Renal cortex interstitium (tissue), 11 donors: Measurements from ENCODE around the gene TMEFF2. TPM values are rescaled to one million over a fixed set of nuclear protein-coding genes. Genes with fewer than 3 reads are reported as not detected.
"Not testable (repeated sequence)": the region's sequence is repeated elsewhere in the genome, so short reads cannot be mapped to it uniquely, and the experiment has no call there.

Experiments used
- DNase-seq, 11 donors: peaks; one replicate each; pipeline ENCODE4 v3.0.0-alpha.2; 2013; ENCODE audit warnings: low read depth in 9 of 11, low spot score in 4 of 11; ENCODE audit errors: extremely low read depth in 1 of 11
- polyA plus RNA-seq, 3 donors: library from polyadenylated mRNA; unstranded; fragments of 120-200 nt; gene quantifications; one replicate each; pipeline ENCODE4 v1.2.1, GENCODE V29; 2013; ENCODE audit not compliant: insufficient read length in 3 of 3

The TMEFF2 gene
- polyA plus RNA-seq, 3 donors = 9.0 to 15.6 (median 10.9) TPM

DNA sequence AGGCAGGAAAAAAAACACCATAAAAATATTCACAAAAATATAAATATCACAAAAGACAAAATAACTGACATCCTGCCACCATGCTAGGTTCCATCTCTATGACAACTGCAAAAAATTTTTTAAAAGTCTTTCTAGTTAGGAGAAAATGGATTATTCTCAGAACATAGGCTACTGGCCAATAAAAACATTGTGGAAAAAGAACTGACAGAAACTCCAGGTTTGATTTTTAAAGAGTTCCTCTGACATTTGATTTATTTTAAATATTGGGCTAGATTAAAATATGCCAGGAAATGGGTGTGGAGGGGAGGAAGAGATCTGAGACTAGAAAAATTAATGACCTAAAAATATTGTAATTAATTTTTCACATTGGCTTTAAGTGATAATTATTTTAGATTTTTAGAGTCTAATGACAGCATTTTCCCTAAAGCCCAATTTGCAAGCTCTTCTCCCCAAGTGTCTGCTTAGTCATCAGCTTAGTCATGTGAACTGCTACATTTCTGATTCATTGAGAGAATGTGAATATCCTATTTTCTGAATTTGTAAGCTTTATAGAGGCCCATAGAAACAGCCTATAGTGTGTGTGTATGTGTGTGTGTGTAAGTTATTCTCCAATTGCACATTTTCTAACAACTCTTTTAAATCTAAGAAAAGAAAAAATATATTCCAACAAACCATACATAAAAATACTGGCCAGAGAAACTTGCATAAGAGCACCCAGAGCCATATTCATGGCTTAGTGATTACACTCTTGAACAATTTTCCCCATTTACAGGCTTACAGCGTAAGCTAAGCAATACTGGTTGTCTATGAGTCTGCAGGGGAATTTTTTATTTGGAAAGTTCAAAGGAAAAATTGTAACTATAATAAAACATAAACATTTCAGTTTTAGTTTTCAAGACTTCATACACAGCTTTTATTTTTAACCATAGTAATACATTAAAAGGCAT is 48.4 kb downstream of the TMEFF2 start:
- no peak for DNase-seq

DNA sequence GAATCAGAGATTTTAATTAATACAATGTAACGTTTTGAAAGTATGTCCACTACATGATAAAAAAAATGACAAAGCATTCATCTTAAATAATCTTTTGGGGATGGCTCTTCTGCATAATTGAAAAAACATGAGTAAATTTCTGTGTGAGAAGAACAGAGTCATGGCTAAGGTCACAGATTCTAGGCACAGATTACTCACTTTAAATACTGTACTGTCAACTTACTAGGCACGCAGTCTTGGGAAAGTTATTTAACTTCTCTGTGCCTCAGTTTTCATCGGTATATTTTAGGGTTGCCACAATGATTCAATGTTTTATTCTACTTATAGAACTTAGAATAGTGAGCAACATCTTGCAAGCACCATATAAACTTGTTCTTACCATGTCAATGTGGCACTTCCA is 49.2 kb downstream of the TMEFF2 start:
- DNase-seq = no peak

DNA sequence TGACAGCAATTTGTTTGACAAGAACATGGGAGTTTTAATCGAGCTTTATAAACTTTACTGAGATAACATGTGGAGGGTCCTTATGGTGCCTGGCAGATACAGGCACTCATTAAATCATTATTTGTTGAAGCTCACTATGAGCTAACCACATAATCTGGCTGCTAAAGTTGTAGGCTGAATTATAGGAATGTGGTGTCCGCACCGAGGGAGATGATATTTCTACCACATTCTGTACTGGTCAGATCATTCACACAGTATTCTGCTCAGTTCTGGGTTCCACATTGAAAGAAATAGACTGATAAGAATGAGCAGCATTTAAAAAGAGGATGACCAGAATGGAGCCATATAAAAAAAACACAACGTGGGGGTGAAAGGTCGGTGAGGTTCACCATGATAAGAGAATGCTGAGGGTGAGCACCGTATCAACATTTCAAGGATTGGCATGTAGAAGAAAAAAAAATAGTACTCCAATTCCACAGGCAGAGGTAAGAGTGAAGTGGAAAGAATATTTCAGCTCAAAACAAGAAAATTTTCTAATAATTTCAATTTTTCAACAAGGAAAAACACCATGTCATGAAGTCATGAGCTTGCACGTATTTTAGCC is 54.4 kb downstream of the TMEFF2 start:
- no peak for DNase-seq

DNA sequence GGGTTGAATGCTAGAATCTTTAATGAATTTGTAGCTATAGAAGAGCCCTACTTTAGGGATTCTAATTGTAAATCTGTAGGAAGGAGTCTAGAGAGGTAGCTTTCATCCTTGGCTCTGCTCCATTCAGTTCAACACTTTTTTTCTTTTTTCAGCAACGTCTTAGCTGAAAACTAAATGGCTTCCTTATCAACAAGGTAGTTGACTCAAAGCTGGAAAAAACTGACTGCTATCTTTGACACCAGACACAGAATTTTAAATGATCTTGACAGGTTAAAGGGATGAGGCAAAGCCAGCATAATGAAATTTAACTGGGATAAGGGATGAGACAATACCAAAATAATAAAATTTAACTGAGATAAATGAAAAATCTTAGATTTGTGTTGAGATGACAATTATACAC is 54.9 kb downstream of the TMEFF2 start:
- no peak for DNase-seq

DNA sequence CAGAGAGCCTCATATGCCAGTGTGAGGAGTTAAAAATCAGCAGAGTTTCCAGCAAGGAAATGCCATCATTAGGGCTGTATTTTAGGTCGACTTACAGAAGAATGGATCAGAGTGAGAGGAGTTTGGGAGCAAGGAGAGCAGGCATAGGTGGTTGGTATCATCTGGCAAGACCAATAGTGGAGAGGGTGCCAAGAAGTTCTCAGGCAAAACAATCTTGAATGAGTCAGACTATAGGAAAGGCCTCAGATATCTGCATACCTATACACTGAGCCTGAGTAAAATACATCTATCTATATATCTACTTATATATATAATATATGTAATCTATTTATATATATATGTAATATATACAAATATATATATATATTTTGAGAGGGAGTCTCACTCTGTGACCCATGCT is 57.3 kb downstream of the TMEFF2 start:
- DNase-seq = no peak

DNA sequence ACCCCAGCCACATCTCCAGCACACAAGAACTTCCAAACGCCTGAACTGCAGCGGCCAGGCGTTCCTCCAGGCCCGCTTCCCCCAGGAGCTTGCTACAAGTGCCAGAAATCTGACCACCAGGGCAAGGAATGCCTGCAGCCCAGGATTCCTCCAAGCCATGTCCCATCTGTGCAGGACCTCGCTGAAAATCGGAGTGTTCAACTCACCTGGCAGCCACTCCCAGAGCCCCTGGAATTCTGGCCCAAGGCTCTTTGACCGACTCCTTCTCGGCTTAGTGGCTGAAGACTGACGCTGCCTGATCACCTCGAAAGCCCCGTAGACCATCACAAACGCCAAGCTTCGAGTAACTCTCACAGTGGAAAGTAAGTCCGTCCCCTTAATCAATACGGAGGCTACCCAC is 62.1 kb downstream of the TMEFF2 start:
- not testable (repeated sequence) for DNase-seq

DNA sequence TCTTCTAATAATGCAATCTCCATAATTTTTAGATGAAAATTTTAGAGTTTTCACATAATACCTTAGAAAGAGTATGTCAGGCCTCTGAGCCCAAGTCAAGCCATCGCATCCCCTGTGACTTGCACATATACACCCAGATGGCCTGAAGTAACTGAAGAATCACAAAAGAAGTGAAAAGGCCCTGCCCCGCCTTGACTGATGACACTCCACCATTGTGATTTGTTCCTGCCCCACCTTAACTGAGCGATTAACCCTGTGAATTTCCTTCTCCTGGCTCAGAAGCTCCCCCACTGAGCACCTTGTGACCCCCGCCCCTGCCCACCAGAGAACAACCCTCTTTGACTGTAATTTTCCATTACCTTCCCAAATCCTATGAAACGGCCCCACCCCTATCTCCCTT is 64.4 kb downstream of the TMEFF2 start:
- DNase-seq = not testable (repeated sequence)

DNA sequence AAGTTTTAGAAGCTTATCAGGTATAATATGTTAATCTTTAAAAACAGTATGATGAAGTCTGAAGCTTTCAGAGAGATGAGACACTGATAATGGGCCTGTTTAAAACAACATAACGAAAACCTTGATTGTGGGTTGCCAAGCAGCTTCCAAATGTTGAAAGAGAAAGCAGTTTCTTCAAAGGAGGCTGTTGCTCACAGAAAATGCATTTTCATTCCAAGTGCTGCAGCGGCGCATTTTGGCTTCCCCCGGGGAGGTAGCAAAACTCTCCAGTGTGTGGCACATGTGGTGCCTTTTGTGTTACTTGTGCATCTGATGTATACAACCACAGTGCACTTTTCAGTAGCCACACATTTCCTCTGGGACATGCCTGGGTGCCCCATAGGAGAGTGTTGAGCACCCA is 66.1 kb downstream of the TMEFF2 start:
- no peak for DNase-seq

DNA sequence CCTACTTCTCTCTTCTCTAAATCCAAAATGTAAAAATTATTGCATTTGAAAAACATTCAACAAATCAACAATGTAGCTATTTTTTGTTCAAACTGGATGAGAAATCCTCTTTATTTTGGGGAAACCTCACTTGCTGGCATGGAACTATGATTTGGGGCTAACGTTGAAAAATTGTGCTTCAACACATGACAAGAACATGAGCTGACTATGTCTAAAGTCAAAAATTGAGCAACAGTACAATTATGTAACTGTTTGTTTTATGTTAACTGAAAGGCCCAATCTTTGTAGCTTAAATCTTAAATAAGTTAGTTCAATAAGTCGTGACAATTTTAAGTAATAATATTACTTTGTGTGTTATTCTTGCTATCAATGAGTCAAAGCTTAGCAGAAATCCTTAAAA is 67.3 kb downstream of the TMEFF2 start:
- no peak for DNase-seq

DNA sequence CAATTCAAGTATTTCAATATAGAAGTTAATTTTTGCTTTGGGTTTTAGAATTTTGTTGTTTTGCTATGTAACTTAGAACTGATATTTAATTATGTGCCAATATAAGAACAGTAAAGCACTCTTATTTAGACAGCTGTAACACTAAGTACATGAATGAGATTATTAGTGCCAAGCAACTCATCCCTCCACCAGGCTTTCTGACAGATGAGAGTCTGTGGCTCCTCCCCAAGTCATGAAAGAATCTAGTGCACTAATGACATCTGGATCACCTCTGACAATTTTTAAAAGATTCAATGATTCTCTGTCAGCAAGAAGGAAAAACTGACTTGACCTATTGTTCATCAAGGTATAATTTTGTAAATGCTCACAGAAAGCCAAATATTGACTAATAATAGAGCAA is 67.8 kb downstream of the TMEFF2 start:
- DNase-seq = no peak

DNA sequence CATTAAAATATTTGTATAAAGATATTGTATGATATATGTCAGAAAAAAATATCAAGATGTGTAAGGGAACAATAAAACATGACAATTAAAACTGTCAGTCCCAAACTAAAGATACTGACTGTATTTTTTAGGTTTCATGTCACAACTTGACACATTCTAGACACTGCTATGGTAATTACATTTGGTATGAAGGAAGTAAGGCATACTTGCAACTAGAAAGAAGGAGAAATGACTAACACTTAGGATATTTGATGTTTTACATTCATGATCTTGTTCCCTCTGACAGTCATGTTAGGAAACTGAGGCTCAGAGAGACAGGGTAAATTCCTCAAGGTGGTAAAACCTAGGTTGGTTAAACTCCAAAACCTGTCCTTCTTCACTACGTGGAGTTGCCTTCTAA is 68.3 kb downstream of the TMEFF2 start:
- no peak for DNase-seq

DNA sequence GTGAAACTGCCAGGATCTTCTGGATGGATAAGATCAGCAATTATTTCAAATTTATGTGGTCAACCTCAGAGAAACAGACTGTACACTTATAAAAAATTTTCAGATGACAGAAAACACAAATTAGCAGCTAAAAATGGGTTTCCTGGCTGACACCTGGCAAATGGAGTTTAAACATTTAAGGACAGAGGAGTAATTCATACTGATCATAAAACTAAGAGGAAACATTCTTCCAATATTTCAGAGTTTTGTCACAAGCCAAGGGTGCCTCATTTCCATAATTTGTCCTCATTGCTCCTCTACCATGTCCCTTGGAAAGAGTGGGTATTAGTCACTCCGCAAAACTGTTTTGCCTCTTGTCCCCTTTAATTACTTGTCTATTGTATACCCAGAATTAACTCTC is 70.2 kb downstream of the TMEFF2 start:
- no peak for DNase-seq

DNA sequence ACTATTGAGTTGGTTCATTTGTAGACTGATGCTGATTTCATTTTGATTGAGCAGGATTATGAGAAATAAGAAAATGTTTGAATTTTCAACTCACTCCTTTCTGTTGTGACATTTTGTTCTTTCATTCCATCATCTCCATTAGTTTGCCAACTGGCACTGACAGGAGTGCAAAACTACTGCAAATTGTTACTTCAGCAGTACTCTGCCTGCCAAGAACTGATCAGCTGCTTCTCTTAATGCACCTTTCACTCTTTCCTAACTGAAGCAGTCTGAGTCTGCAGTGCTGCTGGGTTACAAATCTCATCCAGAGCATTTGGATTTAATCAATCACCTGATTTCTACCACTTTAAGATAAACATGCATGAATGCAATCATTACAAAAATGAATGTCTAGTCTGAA is 70.9 kb downstream of the TMEFF2 start:
- no peak for DNase-seq

DNA sequence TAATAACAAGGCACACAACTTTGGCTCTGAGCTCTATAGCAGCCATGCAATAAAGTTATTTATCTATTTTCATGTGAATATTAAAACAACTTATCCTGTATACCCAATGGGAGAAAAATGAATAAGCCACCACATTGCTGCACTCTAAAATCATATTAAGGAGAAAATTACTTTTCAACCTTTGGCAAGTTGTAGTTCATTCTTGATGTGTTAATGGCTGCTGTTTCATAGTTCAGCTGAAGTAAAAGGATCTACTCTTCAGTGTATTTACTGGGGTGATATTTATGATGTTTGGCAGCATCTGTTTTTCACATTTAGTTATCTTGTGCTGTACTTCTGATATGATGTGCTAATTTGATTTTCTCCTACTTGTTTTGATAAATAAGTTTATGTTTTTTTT is 71.8 kb downstream of the TMEFF2 start:
- no peak for DNase-seq

DNA sequence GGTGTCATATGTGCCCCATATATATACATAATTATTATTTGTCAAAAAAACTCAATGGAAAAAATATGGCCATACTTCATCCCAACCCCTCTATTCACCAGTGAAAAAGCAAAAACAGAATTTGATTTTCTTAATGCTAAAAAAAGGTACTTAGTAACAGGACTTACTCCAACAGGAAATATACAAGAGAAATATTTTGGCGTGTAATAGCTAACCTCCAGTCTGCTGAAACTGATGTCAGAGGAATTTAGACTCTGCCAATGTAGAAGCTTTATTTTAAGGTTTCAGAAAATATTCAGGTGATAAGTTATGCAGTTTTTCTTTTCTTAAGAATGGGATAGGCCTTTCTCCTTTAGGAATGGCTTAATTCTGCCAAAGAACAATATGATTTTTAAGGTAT is 72.6 kb downstream of the TMEFF2 start:
- DNase-seq = no peak

DNA sequence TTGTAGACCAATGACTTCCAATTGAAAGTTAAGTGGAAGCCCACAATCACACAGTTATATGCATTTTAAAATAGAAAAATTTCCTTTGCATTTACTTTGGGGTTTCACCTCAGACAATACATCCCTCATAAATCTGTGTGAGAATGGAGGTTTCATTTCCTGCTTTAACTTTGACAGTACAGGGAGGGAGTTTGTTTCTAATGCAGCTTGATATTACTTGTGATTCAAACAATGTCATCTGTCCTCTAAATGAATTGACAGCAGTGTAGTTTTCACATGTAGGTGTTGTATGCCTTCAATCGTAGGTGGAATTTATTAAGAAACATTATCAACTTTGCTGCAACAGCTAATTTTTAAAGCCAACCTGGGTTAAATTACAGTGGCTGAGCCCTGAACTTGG is 75.2 kb downstream of the TMEFF2 start:
- DNase-seq = no peak

DNA sequence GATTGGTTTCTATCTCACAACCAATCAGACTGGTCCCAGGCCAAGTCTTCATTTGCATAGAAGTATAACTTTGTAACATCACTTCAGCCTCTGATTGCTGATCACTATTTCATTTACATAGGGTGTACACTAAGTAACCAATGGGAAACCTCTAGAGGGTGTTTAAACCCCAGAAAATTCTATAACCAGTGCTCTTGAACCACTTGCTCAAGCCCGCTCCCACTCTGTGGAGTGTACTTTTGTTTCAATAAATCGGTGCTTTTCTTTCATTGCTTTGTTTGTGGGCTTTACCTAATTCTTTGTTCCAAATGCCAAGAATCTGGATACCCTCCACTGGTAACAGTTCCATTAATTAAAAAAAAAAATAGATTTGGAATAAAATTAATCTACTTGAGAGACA is 77.0 kb downstream of the TMEFF2 start:
- DNase-seq = no peak

DNA sequence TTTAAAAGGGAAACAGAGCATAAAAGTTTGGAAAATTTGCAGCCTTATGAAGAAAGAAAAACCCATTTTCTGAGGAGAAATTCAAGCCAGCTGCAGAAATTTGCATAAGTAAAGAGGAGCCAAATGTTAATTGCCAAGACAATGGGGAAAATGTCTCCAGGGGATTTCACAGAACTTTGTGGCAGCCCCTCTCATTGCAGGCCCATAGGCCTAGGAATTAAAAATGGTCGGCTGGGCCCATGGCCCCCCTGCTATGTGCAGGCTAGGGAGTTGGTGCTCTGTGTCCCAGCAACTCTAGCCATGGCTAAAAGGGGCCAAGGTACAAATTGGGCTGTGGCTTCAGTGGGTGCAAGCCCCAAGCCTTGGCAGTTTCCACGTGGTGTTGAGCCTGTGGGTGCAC is 83.2 kb downstream of the TMEFF2 start:
- not testable (repeated sequence) for DNase-seq

DNA sequence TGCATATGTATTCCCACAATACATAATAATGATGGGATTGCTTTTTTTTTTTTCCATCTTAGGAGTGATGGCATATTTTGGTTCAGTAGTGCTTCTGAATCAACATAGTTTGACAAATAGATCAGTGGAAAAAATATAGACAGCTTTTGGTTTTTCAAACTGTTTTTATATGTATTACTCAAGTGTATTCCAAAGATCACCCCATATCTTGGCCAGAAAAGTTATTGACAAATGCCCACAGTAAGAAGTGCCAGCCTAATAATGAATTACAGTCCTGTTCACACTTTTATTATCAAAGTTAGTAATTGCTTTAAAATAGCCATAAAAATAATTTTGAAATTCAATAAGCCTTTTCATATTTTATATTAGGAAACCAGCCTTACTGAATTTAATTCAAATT is 95.0 kb downstream of the TMEFF2 start:
- no peak for DNase-seq

DNA sequence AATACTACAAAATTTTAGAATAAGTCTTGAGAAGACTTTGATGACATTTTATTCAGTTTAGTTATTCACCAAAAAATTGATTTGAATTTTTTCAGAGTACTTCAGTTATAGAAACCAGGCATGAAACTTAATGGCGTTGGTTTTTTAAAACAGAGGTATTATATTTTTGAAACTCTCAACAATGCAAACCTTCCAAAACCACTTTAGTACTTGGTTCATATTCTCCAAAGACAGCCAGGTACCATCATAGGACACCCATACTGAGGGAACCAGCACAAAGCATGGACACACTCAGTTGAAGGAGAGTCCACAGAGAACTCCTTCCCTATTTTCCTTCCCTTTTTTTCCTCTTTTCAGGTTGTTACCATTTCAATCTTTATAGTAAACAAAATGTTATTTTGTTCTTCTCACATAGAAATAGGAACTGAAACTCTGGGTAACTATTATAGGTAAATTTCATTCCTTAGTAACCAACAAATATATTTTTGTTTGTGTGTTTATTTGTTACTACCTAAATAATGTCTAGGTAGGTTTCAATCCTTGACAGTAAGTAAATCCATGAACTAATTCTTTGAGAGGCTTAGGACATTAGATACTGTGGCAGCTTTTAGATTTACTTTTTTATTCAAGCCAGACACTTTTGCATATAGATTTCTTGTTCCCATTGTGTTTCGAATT is 95.8 kb downstream of the TMEFF2 start:
- no peak for DNase-seq
